DND-41 (cell line): ENCODE measurements around the gene DNM3.

Experiments
- CTCF ChIP-seq: IDR thresholded peaks from 2 replicates; pipeline ENCODE4 v1.5.1; 2012; ENCODE audit warnings: borderline replicate concordance, low read length, moderate library complexity, mild to moderate bottlenecking; ENCODE audit not compliant: poor library complexity, severe bottlenecking; ENCODE audit errors: extremely low read depth
- EZH2 ChIP-seq: IDR thresholded peaks from 3 replicates; pipeline ENCODE4 v1.6.1; 2012; ENCODE audit warnings: borderline replicate concordance, low read depth, mild to moderate bottlenecking, moderate library complexity, low read length, inconsistent platforms; ENCODE audit not compliant: severe bottlenecking

GRCh38 chr1:171916315-171916771 is 75.0 kb downstream of the DNM3 start:
- TF ChIP-seq CTCF (no peak), EZH2 (no peak)
